Uterus (tissue), 4 donors: ENCODE data around the gene RNF144A. TPM values are rescaled to one million over a fixed set of nuclear protein-coding genes. Genes with fewer than 3 reads are reported as not detected.

ENCODE experiments used
- DNase-seq, 2 donors: peaks; one replicate each; pipeline ENCODE4 v3.0.0-alpha.2; 2019 to 2020
- H3K27ac ChIP-seq, 2 donors: fragments of 200-600 bp; sonication (generic); 1 replicate in 1 of 2; 2 replicates in 1 of 2; pipeline ENCODE4 v1.5.1; 2016 to 2018
- H3K27me3 ChIP-seq, 2 donors: fragments of 200-600 bp; sonication (generic); one replicate each; pipeline ENCODE4 v1.5.1; 2018 to 2019; ENCODE audit warnings: control low read depth in 1 of 2
- H3K36me3 ChIP-seq, 2 donors: fragments of 200-600 bp; sonication (generic); one replicate each; pipeline ENCODE4 v1.5.1; 2019; ENCODE audit warnings: control low read depth in 1 of 2
- H3K4me1 ChIP-seq, 2 donors: fragments of 200-600 bp; sonication (generic); one replicate each; pipeline ENCODE4 v1.5.1; 2018 to 2019; ENCODE audit warnings: control low read depth in 1 of 2
- H3K4me3 ChIP-seq, 2 donors: fragments of 200-600 bp; sonication (generic); 1 replicate in 1 of 2; 2 replicates in 1 of 2; pipeline ENCODE4 v1.5.1; 2018 to 2019; ENCODE audit warnings: mild to moderate bottlenecking in 1 of 2
- H3K9me3 ChIP-seq, 2 donors: fragments of 200-600 bp; sonication (generic); one replicate each; pipeline ENCODE4 v1.5.1; 2019; ENCODE audit warnings: control low read depth in 1 of 2
- POLR2A ChIP-seq, 2 donors: fragments of 450-650 bp; IDR thresholded peaks; one replicate each; pipeline ENCODE4 v1.6.1; 2016; ENCODE audit warnings: antibody characterized with exemption in 2 of 2, mild to moderate bottlenecking in 1 of 2, moderate library complexity in 1 of 2
- intact Hi-C: fragments of 100-400 bp; cut with DNase I; formaldehyde crosslinking; loops from one replicate; pipeline ENCODE4 v1.15.1; 2023; ENCODE audit warnings: low total_unique reads
- total RNA-seq, 4 donors: library from RNA; depleted of rRNA in 3 of 4; stranded (reverse); fragments of >200 nt in 3 of 4; gene quantifications; one replicate each; pipeline versions ENCODE4 v1.1.0 to v1.2.4, GENCODE V29; 2014 to 2023
- TF ChIP-seq, protein P1 (sequence below), 4 experiments: fragments of 200-600 bp in 2 of 4; fragments of 450-650 bp in 2 of 4; sonication (generic) in 2 of 4; IDR thresholded peaks; one replicate each; pipeline ENCODE4 v1.5.1; 2016 to 2019; ENCODE audit warnings: antibody characterized with exemption in 4 of 4, mild to moderate bottlenecking in 2 of 4, moderate library complexity in 1 of 4
- donor health status: DM: yes; HTN: yes; CAD: no.

Gene RNF144A
- total RNA-seq, 4 donors from 2014 or later, result 22.5 to 103 (median 63.0) TPM

- Histone ChIP-seq H3K4me3 (no peak overlapping the region), H3K27ac (no peak overlapping the region), H3K36me3 (no peaks in the 10 kb centered on the region), H3K27me3 (no peaks in the 10 kb centered on the region), H3K4me1 (no peaks in the 10 kb centered on the region), H3K9me3 (no peaks in the 10 kb centered on the region)
- intact Hi-C loops, result no loop called here
- DNase-seq, result no peak
- TF ChIP-seq, protein P1, sequence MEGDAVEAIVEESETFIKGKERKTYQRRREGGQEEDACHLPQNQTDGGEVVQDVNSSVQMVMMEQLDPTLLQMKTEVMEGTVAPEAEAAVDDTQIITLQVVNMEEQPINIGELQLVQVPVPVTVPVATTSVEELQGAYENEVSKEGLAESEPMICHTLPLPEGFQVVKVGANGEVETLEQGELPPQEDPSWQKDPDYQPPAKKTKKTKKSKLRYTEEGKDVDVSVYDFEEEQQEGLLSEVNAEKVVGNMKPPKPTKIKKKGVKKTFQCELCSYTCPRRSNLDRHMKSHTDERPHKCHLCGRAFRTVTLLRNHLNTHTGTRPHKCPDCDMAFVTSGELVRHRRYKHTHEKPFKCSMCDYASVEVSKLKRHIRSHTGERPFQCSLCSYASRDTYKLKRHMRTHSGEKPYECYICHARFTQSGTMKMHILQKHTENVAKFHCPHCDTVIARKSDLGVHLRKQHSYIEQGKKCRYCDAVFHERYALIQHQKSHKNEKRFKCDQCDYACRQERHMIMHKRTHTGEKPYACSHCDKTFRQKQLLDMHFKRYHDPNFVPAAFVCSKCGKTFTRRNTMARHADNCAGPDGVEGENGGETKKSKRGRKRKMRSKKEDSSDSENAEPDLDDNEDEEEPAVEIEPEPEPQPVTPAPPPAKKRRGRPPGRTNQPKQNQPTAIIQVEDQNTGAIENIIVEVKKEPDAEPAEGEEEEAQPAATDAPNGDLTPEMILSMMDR (IDR thresholded peaks at IDR 0.05), result no peak
- TF ChIP-seq POLR2A (IDR thresholded peaks at IDR 0.05), result no peak
Observed at GRCh38 chr2:7053650-7054265, 136.5 kb downstream of the RNF144A start.

DNA sequence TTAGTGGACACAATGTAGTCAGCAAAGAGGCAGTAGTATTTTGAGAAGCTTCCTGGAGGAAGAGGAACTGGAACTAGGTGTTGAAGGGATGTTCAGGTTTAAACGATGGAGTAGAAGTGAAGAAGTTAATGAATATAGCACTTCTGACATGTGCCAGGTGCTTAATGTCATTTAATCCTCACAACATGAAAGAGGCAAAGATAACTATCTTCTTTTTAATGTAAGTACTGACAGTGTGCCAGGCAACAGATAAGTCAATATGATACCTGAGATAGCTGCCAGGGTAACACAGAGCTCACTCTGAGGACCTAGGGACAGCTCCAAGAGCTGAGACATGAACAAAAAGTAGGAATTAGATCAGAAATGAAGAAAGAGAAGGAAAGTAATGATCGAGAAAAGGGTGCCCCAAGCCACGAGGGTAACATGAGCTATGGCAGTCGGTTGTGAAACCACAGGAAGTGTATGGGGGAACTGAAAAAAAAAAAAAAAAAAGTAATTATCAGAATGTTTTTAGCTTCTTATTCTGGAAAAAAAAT lies 140.7 kb downstream of the RNF144A start:
- intact Hi-C loops, result no loop called here
- TF ChIP-seq, protein P1 (IDR thresholded peaks at IDR 0.05), result no peak
- no peak for TF ChIP-seq POLR2A (IDR thresholded peaks at IDR 0.05)
- DNase-seq, result no peak

GRCh38 chr2:7060156-7060555 lies 142.9 kb downstream of the RNF144A start:
- peaks cover 4 to 11% of the 10 kb centered on the region in 2 donors for H3K4me1 ChIP-seq
- peak in 1 of 2 donors; percentile 33 for DNase-seq
- no peaks in the 10 kb centered on the region for H3K9me3 ChIP-seq
- H3K27me3 ChIP-seq, result no peaks in the 10 kb centered on the region
- intact Hi-C loops, result no loop called here
- peak overlapping the region; percentile 64 to 74 for H3K27ac ChIP-seq
- no peak for TF ChIP-seq POLR2A (IDR thresholded peaks at IDR 0.05)
- TF ChIP-seq, protein P1 (IDR thresholded peaks at IDR 0.05), result no peak
- H3K4me3 ChIP-seq, result no peak overlapping the region
- H3K36me3 ChIP-seq, result no peaks in the 10 kb centered on the region

More for the DNA sequence above, 140.7 kb downstream of the RNF144A start:
- Histone ChIP-seq H3K27me3 (no peaks in the 10 kb centered on the region), H3K27ac (no peak overlapping the region), H3K4me3 (no peak overlapping the region), H3K4me1 (peaks cover 4 to 11% of the 10 kb centered on the region in 2 donors), H3K9me3 (no peaks in the 10 kb centered on the region), H3K36me3 (no peaks in the 10 kb centered on the region)

DNA sequence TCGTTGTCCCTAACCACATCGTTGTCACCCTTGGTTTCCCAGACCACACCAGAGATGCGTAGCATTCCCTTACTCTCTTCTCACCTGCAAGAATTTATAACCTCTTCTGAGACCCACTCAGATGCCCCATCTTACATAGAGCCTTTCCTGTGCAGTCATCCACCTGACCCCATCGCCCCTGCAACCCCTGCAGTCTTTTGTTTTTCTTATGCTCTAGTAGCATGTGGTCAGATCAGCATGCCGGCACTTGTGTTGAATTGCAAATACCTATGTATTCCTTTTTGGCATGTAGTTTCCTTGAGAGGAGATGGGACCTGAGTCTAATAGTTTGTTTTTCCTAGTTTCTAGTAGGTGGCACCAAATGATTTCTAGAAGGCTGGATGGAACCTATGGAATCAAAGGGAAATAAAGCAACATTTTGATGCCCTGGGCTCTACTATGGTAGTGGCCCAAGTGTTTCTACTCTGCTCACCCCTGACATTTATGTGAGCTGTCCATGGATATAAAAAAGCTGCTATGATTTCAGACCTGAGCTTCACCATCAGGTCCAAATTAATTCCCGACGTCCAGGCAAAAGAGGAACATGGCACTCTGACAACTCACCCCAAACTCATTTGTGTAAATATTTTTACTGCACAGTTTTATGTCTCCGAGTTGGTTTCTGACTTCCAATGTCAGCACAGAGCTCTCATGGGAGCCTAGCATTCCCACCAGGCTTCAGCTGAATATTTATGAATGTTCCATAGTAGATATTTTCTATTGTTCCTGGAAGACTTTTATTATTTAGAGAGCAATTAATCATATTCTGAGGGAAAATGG lies 143.6 kb downstream of the RNF144A start:
- H3K4me1 ChIP-seq, result peaks cover 4 to 11% of the 10 kb centered on the region in 2 donors
- DNase-seq, result peak; percentile 41 to 83

More for the DNA sequence above, 143.6 kb downstream of the RNF144A start:
- intact Hi-C loops, result no loop called here
- H3K27ac ChIP-seq, result peak overlapping the region; percentile 64 to 74
- TF ChIP-seq, protein P1 (IDR thresholded peaks at IDR 0.05), result no peak
- TF ChIP-seq POLR2A (IDR thresholded peaks at IDR 0.05), result no peak
- H3K36me3 ChIP-seq, result no peaks in the 10 kb centered on the region
- no peak overlapping the region for H3K4me3 ChIP-seq
- H3K9me3 ChIP-seq, result no peaks in the 10 kb centered on the region
- H3K27me3 ChIP-seq, result no peaks in the 10 kb centered on the region
